RWPE2 (cell line): Measurements from ENCODE around the gene CDC42BPB.

Experiments
- ATAC-seq: fragments of 200-7000 bp; cut with Tn5 transposase; 3 replicates; pipeline ENCODE4 v1.9.1; 2021; ENCODE audit warnings: low read depth
- DNase-seq: peaks from one replicate; pipeline ENCODE4 v3.0.0-alpha.2; 2020; ENCODE audit warnings: low spot score
- H3K27ac ChIP-seq: fragments of 450-650 bp; 2 replicates; pipeline ENCODE4 v1.5.1; 2017; ENCODE audit warnings: mild to moderate bottlenecking; ENCODE audit not compliant: poor library complexity, severe bottlenecking
- H3K27me3 ChIP-seq: fragments of 250-450 bp; sonication (Bioruptor Pico); 2 replicates; pipeline ENCODE4 v1.5.1; 2021; ENCODE audit warnings: mild to moderate bottlenecking, moderate library complexity; ENCODE audit not compliant: insufficient read depth, poor library complexity, severe bottlenecking
- H3K36me3 ChIP-seq: fragments of 250-450 bp; sonication (Bioruptor Pico); 2 replicates; pipeline ENCODE4 v1.5.1; 2020; ENCODE audit warnings: low read depth, mild to moderate bottlenecking, moderate library complexity
- H3K4me1 ChIP-seq: fragments of 250-450 bp; sonication (Bioruptor Pico); 2 replicates; pipeline ENCODE4 v1.5.1; 2021; ENCODE audit warnings: mild to moderate bottlenecking, moderate library complexity; ENCODE audit not compliant: insufficient read depth, poor library complexity, severe bottlenecking
- H3K4me3 ChIP-seq: fragments of 250-450 bp; sonication (Bioruptor Pico); 2 replicates; pipeline ENCODE4 v1.5.1; 2021; ENCODE audit warnings: mild to moderate bottlenecking, moderate library complexity; ENCODE audit not compliant: severe bottlenecking
- H3K9me3 ChIP-seq: fragments of 250-450 bp; sonication (Bioruptor Pico); 2 replicates; pipeline ENCODE4 v1.5.1; 2021; ENCODE audit warnings: mild to moderate bottlenecking, moderate library complexity; ENCODE audit not compliant: severe bottlenecking
- TF ChIP-seq, protein P1 (sequence below): fragments of 450-650 bp; IDR thresholded peaks from one replicate; pipeline ENCODE4 v1.5.1; 2017; ENCODE audit warnings: mild to moderate bottlenecking, moderate library complexity; ENCODE audit not compliant: poor library complexity, severe bottlenecking

CDC42BPB gene

DNA sequence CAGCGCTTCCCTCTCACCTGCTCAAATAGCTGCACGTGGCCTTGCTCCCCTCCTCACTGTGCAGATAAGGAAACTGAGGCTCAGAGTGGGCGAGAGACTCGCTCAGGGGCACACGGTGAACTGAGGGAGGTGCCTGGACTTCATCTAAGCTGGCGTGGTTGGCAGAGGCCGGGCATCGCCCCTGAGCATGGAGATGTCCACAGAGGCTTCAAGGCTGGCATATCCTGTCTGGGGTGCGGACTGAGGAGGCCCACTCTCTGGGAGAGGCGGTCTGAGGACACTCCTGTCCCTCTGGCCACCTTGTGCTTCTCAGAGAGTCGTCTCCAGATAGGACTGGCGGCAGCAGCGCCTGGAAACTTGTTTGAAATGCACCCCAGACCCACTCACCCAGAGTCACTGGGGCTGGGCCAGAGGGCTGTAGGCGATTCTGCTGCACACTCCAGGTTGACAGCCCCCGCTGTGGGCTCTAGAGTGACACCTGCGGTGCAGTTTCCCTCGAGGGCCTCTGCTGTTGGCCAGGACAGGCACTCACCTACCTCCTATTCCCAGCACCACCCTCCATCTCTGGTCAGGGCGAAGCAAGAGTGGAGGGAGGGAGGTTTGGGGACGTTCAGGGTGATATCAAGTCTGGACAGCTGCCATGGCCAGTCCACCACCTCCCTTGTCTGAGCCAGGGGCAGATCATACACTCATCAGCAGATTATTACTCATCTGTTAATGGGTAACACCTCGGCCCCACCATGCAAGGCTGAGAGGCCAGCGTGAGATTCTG, 15.4 kb upstream of the CDC42BPB start:
- Histone ChIP-seq H3K4me3 (no peak overlapping the region), H3K4me1 (peaks cover 18% of the 10 kb centered on the region), H3K36me3 (no peaks in the 10 kb centered on the region), H3K27me3 (no peaks in the 10 kb centered on the region), H3K9me3 (no peaks in the 10 kb centered on the region), H3K27ac (no peak overlapping the region)
- TF ChIP-seq, protein P1, sequence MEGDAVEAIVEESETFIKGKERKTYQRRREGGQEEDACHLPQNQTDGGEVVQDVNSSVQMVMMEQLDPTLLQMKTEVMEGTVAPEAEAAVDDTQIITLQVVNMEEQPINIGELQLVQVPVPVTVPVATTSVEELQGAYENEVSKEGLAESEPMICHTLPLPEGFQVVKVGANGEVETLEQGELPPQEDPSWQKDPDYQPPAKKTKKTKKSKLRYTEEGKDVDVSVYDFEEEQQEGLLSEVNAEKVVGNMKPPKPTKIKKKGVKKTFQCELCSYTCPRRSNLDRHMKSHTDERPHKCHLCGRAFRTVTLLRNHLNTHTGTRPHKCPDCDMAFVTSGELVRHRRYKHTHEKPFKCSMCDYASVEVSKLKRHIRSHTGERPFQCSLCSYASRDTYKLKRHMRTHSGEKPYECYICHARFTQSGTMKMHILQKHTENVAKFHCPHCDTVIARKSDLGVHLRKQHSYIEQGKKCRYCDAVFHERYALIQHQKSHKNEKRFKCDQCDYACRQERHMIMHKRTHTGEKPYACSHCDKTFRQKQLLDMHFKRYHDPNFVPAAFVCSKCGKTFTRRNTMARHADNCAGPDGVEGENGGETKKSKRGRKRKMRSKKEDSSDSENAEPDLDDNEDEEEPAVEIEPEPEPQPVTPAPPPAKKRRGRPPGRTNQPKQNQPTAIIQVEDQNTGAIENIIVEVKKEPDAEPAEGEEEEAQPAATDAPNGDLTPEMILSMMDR: no peak
- no peak for ATAC-seq
- no peak for DNase-seq

GRCh38 chr14:103071544-103072251, 14.3 kb upstream of the CDC42BPB start:
- DNase-seq (no peak), ATAC-seq (peak; percentile 16; the same call in 1 of the 3 replicates)
- TF ChIP-seq, protein P1: no peak

GRCh38 chr14:103070971-103071542, 13.7 kb upstream of the CDC42BPB start:
- H3K27ac ChIP-seq: no peak overlapping the region
- TF ChIP-seq, protein P1: no peak
- H3K9me3 ChIP-seq: no peaks in the 10 kb centered on the region
- H3K36me3 ChIP-seq: no peaks in the 10 kb centered on the region
- H3K27me3 ChIP-seq: no peaks in the 10 kb centered on the region
- H3K4me3 ChIP-seq: no peak overlapping the region
- peaks cover 33% of the 10 kb centered on the region for H3K4me1 ChIP-seq
- DNase-seq: no peak
- no peak for ATAC-seq

More at GRCh38 chr14:103071544-103072251, 14.3 kb upstream of the CDC42BPB start:
- H3K27ac ChIP-seq: no peak overlapping the region
- H3K9me3 ChIP-seq: no peaks in the 10 kb centered on the region
- no peak overlapping the region for H3K4me3 ChIP-seq
- no peaks in the 10 kb centered on the region for H3K27me3 ChIP-seq
- H3K36me3 ChIP-seq: no peaks in the 10 kb centered on the region
- H3K4me1 ChIP-seq: peaks cover 28% of the 10 kb centered on the region

DNA sequence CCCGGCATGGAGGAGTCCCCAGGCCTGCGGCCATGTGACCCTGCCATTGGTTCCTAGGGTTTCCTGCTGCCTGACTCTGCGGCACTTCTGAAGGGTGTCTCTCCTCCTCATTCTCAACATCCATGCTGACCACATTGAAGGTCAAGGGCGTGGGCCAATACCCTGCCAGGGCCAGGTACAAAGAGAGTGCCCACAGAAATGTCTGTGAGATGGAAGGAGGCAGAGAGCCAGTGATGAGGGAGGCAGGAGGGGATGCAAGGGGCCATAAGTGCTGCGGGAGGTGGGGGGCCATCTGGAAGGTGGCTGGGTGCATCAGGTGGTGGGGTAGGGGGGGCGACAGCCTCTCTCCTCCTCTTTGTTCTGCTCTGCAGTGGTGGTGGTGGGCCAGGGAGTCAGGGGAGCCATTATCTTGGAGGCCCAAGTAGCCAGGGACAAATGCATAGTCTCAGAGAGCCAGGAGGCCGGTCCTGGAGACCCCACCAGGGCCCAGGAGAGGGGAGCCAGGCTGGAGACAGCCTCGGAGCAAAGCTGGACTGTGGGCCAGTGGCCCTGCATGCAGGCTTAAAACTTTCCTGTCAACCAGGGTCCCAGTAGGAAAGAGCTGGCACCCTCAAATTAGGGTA, 13.0 kb upstream of the CDC42BPB start:
- Histone ChIP-seq H3K9me3 (no peaks in the 10 kb centered on the region), H3K27me3 (no peaks in the 10 kb centered on the region), H3K36me3 (no peaks in the 10 kb centered on the region), H3K27ac (no peak overlapping the region), H3K4me1 (peaks cover 33% of the 10 kb centered on the region), H3K4me3 (no peak overlapping the region)
- no peak for ATAC-seq
- DNase-seq: no peak
- TF ChIP-seq, protein P1: no peak
